Breast epithelium (tissue), 3 donors: Measurements from ENCODE around the gene VPS26A.

Experiments used
- POLR2A ChIP-seq: fragments of 450-650 bp; IDR thresholded peaks from one replicate; pipeline ENCODE4 v1.6.1; 2016; ENCODE audit warnings: antibody characterized with exemption, mild to moderate bottlenecking, moderate library complexity
- TF ChIP-seq, protein P1 (sequence below), 3 donors: fragments of 450-650 bp; IDR thresholded peaks; one replicate each; pipeline ENCODE4 v1.5.1; 2016 to 2017; ENCODE audit warnings: antibody characterized with exemption in 3 of 3, mild to moderate bottlenecking in 3 of 3, moderate library complexity in 3 of 3

GRCh38 chr10:69145864-69146263 lies 21.9 kb downstream of the VPS26A start:
- TF ChIP-seq, protein P1, sequence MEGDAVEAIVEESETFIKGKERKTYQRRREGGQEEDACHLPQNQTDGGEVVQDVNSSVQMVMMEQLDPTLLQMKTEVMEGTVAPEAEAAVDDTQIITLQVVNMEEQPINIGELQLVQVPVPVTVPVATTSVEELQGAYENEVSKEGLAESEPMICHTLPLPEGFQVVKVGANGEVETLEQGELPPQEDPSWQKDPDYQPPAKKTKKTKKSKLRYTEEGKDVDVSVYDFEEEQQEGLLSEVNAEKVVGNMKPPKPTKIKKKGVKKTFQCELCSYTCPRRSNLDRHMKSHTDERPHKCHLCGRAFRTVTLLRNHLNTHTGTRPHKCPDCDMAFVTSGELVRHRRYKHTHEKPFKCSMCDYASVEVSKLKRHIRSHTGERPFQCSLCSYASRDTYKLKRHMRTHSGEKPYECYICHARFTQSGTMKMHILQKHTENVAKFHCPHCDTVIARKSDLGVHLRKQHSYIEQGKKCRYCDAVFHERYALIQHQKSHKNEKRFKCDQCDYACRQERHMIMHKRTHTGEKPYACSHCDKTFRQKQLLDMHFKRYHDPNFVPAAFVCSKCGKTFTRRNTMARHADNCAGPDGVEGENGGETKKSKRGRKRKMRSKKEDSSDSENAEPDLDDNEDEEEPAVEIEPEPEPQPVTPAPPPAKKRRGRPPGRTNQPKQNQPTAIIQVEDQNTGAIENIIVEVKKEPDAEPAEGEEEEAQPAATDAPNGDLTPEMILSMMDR (IDR thresholded peaks at IDR 0.05): no peak
- no peak for TF ChIP-seq POLR2A
